GM13977 (cell line): ENCODE measurements around the gene CCDC177.

Source experiments
- DNase-seq: peaks from one replicate; pipeline ENCODE4 v3.0.0; 2012; ENCODE audit warnings: low spot score
- CTCF ChIP-seq: IDR thresholded peaks from 2 replicates; pipeline ENCODE4 v1.5.1; 2012; ENCODE audit warnings: mild to moderate bottlenecking, control low read depth; ENCODE audit not compliant: insufficient read depth; ENCODE audit errors: extremely low read depth, missing control alignments
- in situ Hi-C: fragments of 300-500 bp; cut with MboI; formaldehyde crosslinking; loops from one replicate; pipeline ENCODE4 v1.12.0; 2022; ENCODE audit warnings: low sequenced_read_pairs, low pct_unique_long_range_greater_than_20kb, mixed read lengths, inconsistent platforms; ENCODE audit not compliant: unreplicated experiment

Gene CCDC177

GRCh38 chr14:69574263-69574953, at the start of gene CCDC177:
CCDC177 (minus strand) TSS chr14:69574871; CDS start chr14:69573622, 1,249 bp downstream.
- peak; percentile 91 for TF ChIP-seq CTCF
- peak; percentile 87 for DNase-seq
- in situ Hi-C loops = no loop called here

GRCh38 chr14:69624136-69624535, 49.5 kb upstream of the CCDC177 start:
- TF ChIP-seq CTCF = no peak
- no peak for DNase-seq
- in situ Hi-C loops = no loop called here

GRCh38 chr14:69620981-69621380, 46.3 kb upstream of the CCDC177 start:
- TF ChIP-seq CTCF = no peak
- in situ Hi-C loops = no loop called here
- no peak for DNase-seq

- no peak for TF ChIP-seq CTCF
- DNase-seq = no peak
- in situ Hi-C loops = no loop called here
Observed at GRCh38 chr14:69620211-69620611, 45.5 kb upstream of the CCDC177 start.

- TF ChIP-seq CTCF = no peak
Observed at GRCh38 chr14:69619012-69619411, 44.3 kb upstream of the CCDC177 start.

GRCh38 chr14:69617796-69618195, 43.1 kb upstream of the CCDC177 start:
- DNase-seq = no peak
- in situ Hi-C loops = no loop called here
- TF ChIP-seq CTCF = no peak

More at GRCh38 chr14:69619012-69619411, 44.3 kb upstream of the CCDC177 start:
- in situ Hi-C loops = no loop called here
- DNase-seq = no peak

GRCh38 chr14:69616408-69616773, 41.7 kb upstream of the CCDC177 start:
- in situ Hi-C loops = no loop called here
- no peak for TF ChIP-seq CTCF
- no peak for DNase-seq
